ENCODE measurements around the gene CAB39.

CAB39 gene

GRCh38 chr2:230865307-230865765 lies 152.7 kb downstream of the CAB39 start:
- DNase-seq (ENCODE audit: low read depth), result peak; percentile 22

GRCh38 chr2:230865766-230866755 lies 153.4 kb downstream of the CAB39 start:
- peak; percentile 6 for TF ChIP-seq CTCF (IDR thresholded peaks at IDR 0.05; ENCODE audit: low read length, missing control alignments)
- peak; percentile 27 for DNase-seq (ENCODE audit: low read depth)
- peak overlapping the region; percentile 78 for H3K4me3 ChIP-seq (replicated peaks; ENCODE audit: low read depth, low read length)

More at GRCh38 chr2:230865307-230865765, 152.7 kb downstream of the CAB39 start:
- TF ChIP-seq CTCF (IDR thresholded peaks at IDR 0.05; ENCODE audit: low read length, missing control alignments), result no peak
- H3K4me3 ChIP-seq (replicated peaks; ENCODE audit: low read depth, low read length), result peak overlapping the region; percentile 78

GRCh38 chr2:230866756-230867523 lies 154.3 kb downstream of the CAB39 start:
- DNase-seq (ENCODE audit: low read depth), result peak; percentile 42
- no peak overlapping the region for H3K4me3 ChIP-seq (replicated peaks; ENCODE audit: low read depth, low read length)
- no peak for TF ChIP-seq CTCF (IDR thresholded peaks at IDR 0.05; ENCODE audit: low read length, missing control alignments)

GRCh38 chr2:230868161-230868946 lies 155.7 kb downstream of the CAB39 start:
- TF ChIP-seq CTCF (IDR thresholded peaks at IDR 0.05; ENCODE audit: low read length, missing control alignments), result no peak
- DNase-seq (ENCODE audit: low read depth), result peak; percentile 20
- H3K4me3 ChIP-seq (replicated peaks; ENCODE audit: low read depth, low read length), result no peak overlapping the region

GRCh38 chr2:230868947-230869913 lies 156.6 kb downstream of the CAB39 start:
- TF ChIP-seq CTCF (IDR thresholded peaks at IDR 0.05; ENCODE audit: low read length, missing control alignments), result no peak
- peak; percentile 23 for DNase-seq (ENCODE audit: low read depth)
- H3K4me3 ChIP-seq (replicated peaks; ENCODE audit: low read depth, low read length), result no peak overlapping the region

All from fibroblast of pulmonary artery (primary cell).